Measurements from ENCODE around the gene KRTAP10-11. TPM values are rescaled to one million over a fixed set of nuclear protein-coding genes. Genes with fewer than 3 reads are reported as not detected.

The KRTAP10-11 gene
- polyA plus RNA-seq, 3 donors: not detected

- H3K27me3 ChIP-seq (ENCODE audit: control insufficient read depth in 2 of 2, insufficient read depth in 2 of 2, low read length in 2 of 2): no peaks in the 10 kb centered on the region
- H3K4me3 Mint-ChIP-seq: no peak overlapping the region
- H3K27ac ChIP-seq (ENCODE audit: low read depth in 1 of 2, low read length in 2 of 2): no peak overlapping the region
Measured at GRCh38 chr21:44619886-44620285, 26.3 kb upstream of the KRTAP10-11 start.

GRCh38 chr21:44623575-44623974, 22.6 kb upstream of the KRTAP10-11 start:
- H3K9ac ChIP-seq (ENCODE audit: insufficient read depth, low read length, poor library complexity, severe bottlenecking): no peak overlapping the region
- no peaks in the 10 kb centered on the region for H3K36me3 Mint-ChIP-seq
- intact Hi-C loops (cut with micrococcal nuclease): no loop called here
- no peak overlapping the region for H3K4me2 ChIP-seq (replicated peaks; ENCODE audit: extremely low read depth, low read length, poor library complexity, severe bottlenecking)
- peaks cover 25 to 33% of the 10 kb centered on the region in 2 donors for H3K9me3 ChIP-seq (replicated peaks in 1 of 2; ENCODE audit: control insufficient read depth in 1 of 2, insufficient read depth in 1 of 2, low read length in 2 of 2)
- H3K27ac ChIP-seq (ENCODE audit: low read depth in 1 of 2, low read length in 2 of 2): no peak overlapping the region
- H3K79me2 ChIP-seq (ENCODE audit: insufficient read depth, low read length): no peaks in the 10 kb centered on the region
- H3K4me3 Mint-ChIP-seq: no peak overlapping the region
- no peaks in the 10 kb centered on the region for H3K4me1 ChIP-seq (ENCODE audit: control insufficient read depth in 1 of 2, insufficient read depth in 2 of 2, low read length in 2 of 2)
- no peak for DNase-seq
- H3K36me3 ChIP-seq (replicated peaks in 1 of 2; ENCODE audit: control insufficient read depth in 1 of 2, insufficient read depth in 2 of 2, low read length in 2 of 2): no peaks in the 10 kb centered on the region
- H3K27me3 Mint-ChIP-seq (ENCODE audit: low read depth in 3 of 3): peaks cover 4 to 14% (median 14%) of the 10 kb centered on the region in 3 donors
- H3K9me3 Mint-ChIP-seq: peaks cover 40 to 57% (median 43%) of the 10 kb centered on the region in 7 donors
- H2AFZ ChIP-seq (ENCODE audit: insufficient read depth, low read depth, low read length, poor library complexity, severe bottlenecking): no peak overlapping the region
- no peak overlapping the region for H3K4me3 ChIP-seq (replicated peaks in 1 of 3; ENCODE audit: low read depth in 2 of 3, low read length in 3 of 3)
- no peak for TF ChIP-seq CTCF (IDR thresholded peaks at IDR 0.05)
- H3K4me1 Mint-ChIP-seq: peaks cover 3% of the 10 kb centered on the region
- no peak overlapping the region for H3K27ac Mint-ChIP-seq
- no peaks in the 10 kb centered on the region for H3K27me3 ChIP-seq (ENCODE audit: control insufficient read depth in 2 of 2, insufficient read depth in 2 of 2, low read length in 2 of 2)
- H4K20me1 ChIP-seq (ENCODE audit: insufficient read depth, low read length): no peaks in the 10 kb centered on the region

More at GRCh38 chr21:44619886-44620285, 26.3 kb upstream of the KRTAP10-11 start:
- Histone ChIP-seq H3K4me3 (replicated peaks in 1 of 3; ENCODE audit: low read depth in 2 of 3, low read length in 3 of 3) (no peak overlapping the region), H3K9ac (ENCODE audit: insufficient read depth, low read length, poor library complexity, severe bottlenecking) (no peak overlapping the region), H3K4me2 (replicated peaks; ENCODE audit: extremely low read depth, low read length, poor library complexity, severe bottlenecking) (no peak overlapping the region), H3K79me2 (ENCODE audit: insufficient read depth, low read length) (no peaks in the 10 kb centered on the region), H3K36me3 (replicated peaks in 1 of 2; ENCODE audit: control insufficient read depth in 1 of 2, insufficient read depth in 2 of 2, low read length in 2 of 2) (no peaks in the 10 kb centered on the region), H4K20me1 (ENCODE audit: insufficient read depth, low read length) (no peaks in the 10 kb centered on the region), H3K9me3 (replicated peaks in 1 of 2; ENCODE audit: control insufficient read depth in 1 of 2, insufficient read depth in 1 of 2, low read length in 2 of 2) (peaks cover 18 to 33% of the 10 kb centered on the region in 2 donors), H2AFZ (ENCODE audit: insufficient read depth, low read depth, low read length, poor library complexity, severe bottlenecking) (no peak overlapping the region), H3K4me1 (ENCODE audit: control insufficient read depth in 1 of 2, insufficient read depth in 2 of 2, low read length in 2 of 2) (no peaks in the 10 kb centered on the region)
- peaks cover 2 to 9% (median 9%) of the 10 kb centered on the region in 3 donors for H3K27me3 Mint-ChIP-seq (ENCODE audit: low read depth in 3 of 3)
- intact Hi-C loops (cut with micrococcal nuclease): no loop called here
- DNase-seq: no peak
- H3K27ac Mint-ChIP-seq: no peak overlapping the region
- no peaks in the 10 kb centered on the region for H3K36me3 Mint-ChIP-seq
- 92% methylated on average over 4 of the region's 6 CpGs for WGBS (ENCODE audit: insufficient coverage)
- H3K9me3 Mint-ChIP-seq: peaks cover 32 to 45% (median 36%) of the 10 kb centered on the region in 7 donors
- no peak for TF ChIP-seq CTCF (IDR thresholded peaks at IDR 0.05)
- peaks cover 10% of the 10 kb centered on the region for H3K4me1 Mint-ChIP-seq
